Left ventricle myocardium inferior (tissue), 1 donor: ENCODE data around the gene PRR15. TPM values are rescaled to one million over a fixed set of nuclear protein-coding genes. Genes with fewer than 3 reads are reported as not detected.

Experiments used
- DNase-seq: peaks from one replicate; pipeline ENCODE4 v3.0.0-alpha.2; 2020
- H3K27ac ChIP-seq: fragments of 200-600 bp; replicated peaks from 2 replicates; pipeline ENCODE4 v1.8.0; 2021
- H3K27me3 ChIP-seq: fragments of 200-600 bp; 2 replicates; pipeline ENCODE4 v1.8.0; 2021; ENCODE audit warnings: low read depth
- H3K36me3 ChIP-seq: fragments of 200-600 bp; 2 replicates; pipeline ENCODE4 v1.8.0; 2021
- H3K4me1 ChIP-seq: fragments of 200-600 bp; 2 replicates; pipeline ENCODE4 v1.8.0; 2021
- H3K4me3 ChIP-seq: fragments of 200-600 bp; 2 replicates; pipeline ENCODE4 v1.8.0; 2021; ENCODE audit warnings: mild to moderate bottlenecking, moderate library complexity
- H3K9me3 ChIP-seq: fragments of 200-600 bp; replicated peaks from 2 replicates; pipeline ENCODE4 v1.8.0; 2021
- intact Hi-C: fragments of 100-400 bp; cut with micrococcal nuclease; formaldehyde crosslinking; loops from one replicate; pipeline ENCODE4 v1.11.0; 2022
- total RNA-seq: library from RNA; stranded (reverse); fragmentation: NEBNext Ultra II Directional; extraction: Animal tissue kit (Norgen Biotek cat#: 25700); gene quantifications from one replicate; pipeline ENCODE4 v1.2.1, GENCODE V29; 2021
- TF ChIP-seq, protein P1 (sequence below): fragments of 200-600 bp; IDR thresholded peaks from 2 replicates; pipeline ENCODE4 v1.8.0; 2021; ENCODE audit warnings: antibody characterized with exemption, mild to moderate bottlenecking, borderline replicate concordance
- donor health status: DM: no; HTN: yes; CAD: no; lungs with severe emphysema.

Gene PRR15
- total RNA-seq, 1 donor from 2014 or later, result not detected

DNA sequence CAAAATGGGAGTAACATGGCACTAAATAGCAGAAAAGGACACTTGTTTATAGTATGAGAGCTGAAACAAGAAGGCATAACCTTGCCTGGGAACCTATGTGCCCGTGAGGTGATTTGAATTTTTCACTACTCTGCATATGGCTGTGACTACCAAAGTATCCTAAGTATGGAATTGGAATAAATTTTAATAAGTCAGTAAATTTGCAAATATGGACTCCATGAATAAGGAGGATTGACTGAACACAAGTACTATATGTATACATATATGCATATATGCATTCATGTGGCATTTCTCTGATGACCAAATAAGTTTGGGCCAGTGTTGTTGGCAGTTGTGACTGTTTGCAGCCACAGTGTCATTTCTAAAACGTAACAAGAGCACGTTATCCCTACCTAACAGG, 34.5 kb downstream of the PRR15 start:
- TF ChIP-seq, protein P1, sequence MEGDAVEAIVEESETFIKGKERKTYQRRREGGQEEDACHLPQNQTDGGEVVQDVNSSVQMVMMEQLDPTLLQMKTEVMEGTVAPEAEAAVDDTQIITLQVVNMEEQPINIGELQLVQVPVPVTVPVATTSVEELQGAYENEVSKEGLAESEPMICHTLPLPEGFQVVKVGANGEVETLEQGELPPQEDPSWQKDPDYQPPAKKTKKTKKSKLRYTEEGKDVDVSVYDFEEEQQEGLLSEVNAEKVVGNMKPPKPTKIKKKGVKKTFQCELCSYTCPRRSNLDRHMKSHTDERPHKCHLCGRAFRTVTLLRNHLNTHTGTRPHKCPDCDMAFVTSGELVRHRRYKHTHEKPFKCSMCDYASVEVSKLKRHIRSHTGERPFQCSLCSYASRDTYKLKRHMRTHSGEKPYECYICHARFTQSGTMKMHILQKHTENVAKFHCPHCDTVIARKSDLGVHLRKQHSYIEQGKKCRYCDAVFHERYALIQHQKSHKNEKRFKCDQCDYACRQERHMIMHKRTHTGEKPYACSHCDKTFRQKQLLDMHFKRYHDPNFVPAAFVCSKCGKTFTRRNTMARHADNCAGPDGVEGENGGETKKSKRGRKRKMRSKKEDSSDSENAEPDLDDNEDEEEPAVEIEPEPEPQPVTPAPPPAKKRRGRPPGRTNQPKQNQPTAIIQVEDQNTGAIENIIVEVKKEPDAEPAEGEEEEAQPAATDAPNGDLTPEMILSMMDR, result no peak
- Histone ChIP-seq H3K36me3 (no peaks in the 10 kb centered on the region), H3K4me1 (no peaks in the 10 kb centered on the region), H3K9me3 (no peaks in the 10 kb centered on the region), H3K4me3 (no peak overlapping the region), H3K27ac (no peak overlapping the region), H3K27me3 (peaks cover 7% of the 10 kb centered on the region)
- intact Hi-C loops, result no loop called here
- no peak for DNase-seq

DNA sequence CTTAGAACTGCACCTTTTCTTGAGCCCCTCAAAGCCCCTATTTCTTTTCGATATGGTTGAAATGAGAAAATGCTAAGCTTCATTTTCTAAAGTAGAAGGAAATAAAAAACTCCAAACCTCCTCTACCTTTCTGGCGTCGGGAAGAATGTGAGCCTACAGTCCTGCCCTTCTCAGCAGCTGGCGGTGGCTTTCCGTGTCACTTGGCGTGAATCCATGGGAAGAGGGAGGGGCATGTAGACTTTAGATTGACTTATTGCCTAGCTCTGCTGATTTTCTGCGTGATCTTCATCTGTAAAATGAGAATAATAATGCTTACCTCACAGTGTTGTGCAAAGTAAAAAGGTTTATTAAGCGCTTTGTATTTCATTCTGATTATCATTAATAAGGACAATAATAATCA, 35.0 kb downstream of the PRR15 start:
- no peak for DNase-seq
- H3K9me3 ChIP-seq, result no peaks in the 10 kb centered on the region
- no peak overlapping the region for H3K4me3 ChIP-seq
- no peaks in the 10 kb centered on the region for H3K4me1 ChIP-seq
- peaks cover 7% of the 10 kb centered on the region for H3K27me3 ChIP-seq
- TF ChIP-seq, protein P1, result no peak
- H3K27ac ChIP-seq, result no peak overlapping the region
- H3K36me3 ChIP-seq, result no peaks in the 10 kb centered on the region
- intact Hi-C loops, result no loop called here

DNA sequence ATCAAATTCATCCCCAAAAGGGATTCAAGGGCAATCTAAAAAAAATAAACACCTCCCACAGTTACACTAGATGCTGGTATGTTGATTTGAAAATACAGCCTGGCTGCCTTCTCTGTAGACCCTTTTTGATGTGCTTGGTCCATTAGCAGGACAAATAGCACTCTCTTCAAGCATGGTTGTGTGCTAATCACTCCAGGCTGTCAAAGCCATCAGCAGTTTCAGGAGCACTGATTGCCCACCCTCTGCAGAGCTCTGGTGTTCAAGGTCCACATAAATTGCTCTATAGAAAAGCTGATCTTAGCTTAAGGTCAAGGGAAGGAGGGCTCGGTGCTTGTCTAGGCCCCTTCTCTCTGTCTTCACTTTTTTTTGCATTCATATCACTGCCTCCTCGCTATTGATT, 35.4 kb downstream of the PRR15 start:
- intact Hi-C loops, result no loop called here
- no peaks in the 10 kb centered on the region for H3K4me1 ChIP-seq
- H3K4me3 ChIP-seq, result no peak overlapping the region
- H3K9me3 ChIP-seq, result no peaks in the 10 kb centered on the region
- no peak overlapping the region for H3K27ac ChIP-seq
- H3K27me3 ChIP-seq, result peaks cover 7% of the 10 kb centered on the region
- TF ChIP-seq, protein P1, result no peak
- no peaks in the 10 kb centered on the region for H3K36me3 ChIP-seq
- DNase-seq, result no peak

DNA sequence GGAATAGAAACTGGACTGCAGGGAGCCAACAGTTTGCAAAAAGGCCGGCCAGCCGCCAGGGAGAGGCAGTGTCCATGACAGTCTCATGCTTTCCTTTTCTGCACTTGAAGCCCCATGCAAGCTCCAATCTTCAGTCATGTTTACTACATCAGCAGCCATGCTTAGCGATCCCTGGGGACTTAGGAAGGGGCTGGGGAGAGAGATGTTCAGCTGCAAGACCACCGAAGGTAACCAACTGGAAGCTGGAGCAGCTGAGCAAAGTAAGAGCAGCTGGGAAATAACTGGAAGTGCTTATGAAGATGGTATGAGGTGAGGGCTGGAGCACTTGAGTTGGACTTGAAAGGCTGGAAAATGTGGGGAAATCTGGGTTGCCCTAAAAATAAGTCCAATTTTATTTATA, 37.0 kb downstream of the PRR15 start:
- Histone ChIP-seq H3K4me1 (no peaks in the 10 kb centered on the region), H3K27me3 (peaks cover 7% of the 10 kb centered on the region), H3K36me3 (no peaks in the 10 kb centered on the region), H3K27ac (no peak overlapping the region), H3K9me3 (no peaks in the 10 kb centered on the region), H3K4me3 (no peak overlapping the region)
- TF ChIP-seq, protein P1, result no peak
- intact Hi-C loops, result no loop called here
- DNase-seq, result no peak

DNA sequence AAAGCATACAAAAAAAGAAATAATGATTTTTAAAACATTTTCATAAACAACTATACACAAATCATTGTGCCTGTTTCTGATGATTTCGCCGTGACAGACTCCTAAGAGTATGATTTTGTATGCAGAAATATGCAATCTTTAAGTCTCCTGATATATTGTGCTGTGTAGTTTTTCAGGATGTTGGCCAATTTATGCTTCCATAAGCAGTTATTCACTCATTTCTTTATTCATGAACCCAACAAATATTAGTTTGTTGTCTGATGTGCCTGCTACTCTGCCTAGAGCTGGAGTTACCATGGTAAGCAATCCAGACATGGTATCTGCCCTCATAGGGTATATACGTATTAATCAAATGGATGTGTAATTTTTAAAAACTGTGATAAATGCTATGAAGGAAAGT, 40.4 kb downstream of the PRR15 start:
- Histone ChIP-seq H3K36me3 (no peaks in the 10 kb centered on the region), H3K4me1 (peaks cover 5% of the 10 kb centered on the region), H3K9me3 (no peaks in the 10 kb centered on the region), H3K4me3 (no peak overlapping the region), H3K27me3 (peaks cover 7% of the 10 kb centered on the region), H3K27ac (no peak overlapping the region)
- TF ChIP-seq, protein P1, result no peak
- no peak for DNase-seq
- intact Hi-C loops, result no loop called here

DNA sequence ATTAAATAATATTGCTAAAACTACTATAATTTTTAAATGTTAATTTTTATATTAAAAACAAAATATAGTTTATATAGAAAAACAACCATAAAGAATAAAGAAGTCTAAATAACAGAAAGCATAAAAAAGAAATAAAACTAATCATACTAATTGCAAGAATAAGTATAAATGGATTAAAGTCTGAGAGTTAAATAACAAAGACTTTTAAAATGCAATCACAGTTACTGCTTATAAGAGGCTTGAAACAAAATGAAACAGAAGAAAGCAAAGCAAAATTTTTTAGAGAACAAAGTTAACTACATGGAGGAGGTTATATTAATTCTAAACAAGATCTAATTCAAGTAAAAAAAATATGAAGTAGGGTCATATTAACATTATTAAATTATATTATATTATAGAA, 41.1 kb downstream of the PRR15 start:
- DNase-seq, result no peak
- TF ChIP-seq, protein P1, result no peak
- peaks cover 5% of the 10 kb centered on the region for H3K4me1 ChIP-seq
- intact Hi-C loops, result no loop called here
- peaks cover 7% of the 10 kb centered on the region for H3K27me3 ChIP-seq
- H3K9me3 ChIP-seq, result no peaks in the 10 kb centered on the region
- H3K27ac ChIP-seq, result no peak overlapping the region
- no peaks in the 10 kb centered on the region for H3K36me3 ChIP-seq
- H3K4me3 ChIP-seq, result no peak overlapping the region
